ENCODE measurements around the gene IQSEC1. TPM values are rescaled to one million over a fixed set of nuclear protein-coding genes. Genes with fewer than 3 reads are reported as not detected.
A peak's percentile ranks its signal among the peaks of the same experiment; 100 is the strongest.
"Not testable (repeated sequence)": the region's sequence is repeated elsewhere in the genome, so short reads cannot be mapped to it uniquely, and the experiment has no call there.

The IQSEC1 gene
- total RNA-seq, 1 donor from 2014 or later: 63.1 TPM

- DNase-seq: no peak
Measured at GRCh38 chr3:12884790-12885582, 188.2 kb downstream of the IQSEC1 start.

- no peak for DNase-seq
Measured at GRCh38 chr3:12884186-12884680, 189.0 kb downstream of the IQSEC1 start.

- DNase-seq: no peak
Measured at GRCh38 chr3:12882336-12883310, 190.6 kb downstream of the IQSEC1 start.

- DNase-seq: not testable (repeated sequence)
Measured at GRCh38 chr3:12881858-12882257, 191.4 kb downstream of the IQSEC1 start.

GRCh38 chr3:12879191-12879815 lies 193.9 kb downstream of the IQSEC1 start:
- DNase-seq: no peak

GRCh38 chr3:12878758-12879157 lies 194.5 kb downstream of the IQSEC1 start:
- not testable (repeated sequence) for DNase-seq

GRCh38 chr3:12878141-12878574 lies 195.1 kb downstream of the IQSEC1 start:
- no peak for DNase-seq

GRCh38 chr3:12877040-12877439 lies 196.2 kb downstream of the IQSEC1 start:
- DNase-seq: no peak

GRCh38 chr3:12875857-12876836 lies 197.1 kb downstream of the IQSEC1 start:
- peak; percentile 45 for DNase-seq

- DNase-seq: no peak
Measured at GRCh38 chr3:12871404-12871983, 201.7 kb downstream of the IQSEC1 start.

GRCh38 chr3:12870942-12871341 lies 202.3 kb downstream of the IQSEC1 start:
- DNase-seq: no peak

GRCh38 chr3:12869035-12869621 lies 204.1 kb downstream of the IQSEC1 start:
- DNase-seq: peak; percentile 25

- DNase-seq: peak; percentile 91
Measured at GRCh38 chr3:12868039-12869034, 204.9 kb downstream of the IQSEC1 start.

GRCh38 chr3:12866836-12867235 lies 206.4 kb downstream of the IQSEC1 start:
- no peak for DNase-seq

- DNase-seq: no peak
Measured at GRCh38 chr3:12865271-12865670, 208.0 kb downstream of the IQSEC1 start.

GRCh38 chr3:12862387-12862786 lies 210.8 kb downstream of the IQSEC1 start:
- no peak for DNase-seq

- no peak for DNase-seq
Measured at GRCh38 chr3:12861611-12862010, 211.6 kb downstream of the IQSEC1 start.

GRCh38 chr3:12859840-12860239 lies 213.4 kb downstream of the IQSEC1 start:
- peak; percentile 32 for DNase-seq

GRCh38 chr3:12856626-12857025 lies 216.6 kb downstream of the IQSEC1 start:
- DNase-seq: no peak
